Motor neuron (in vitro differentiated cells): ENCODE results near the gene PCDHGB5. TPM values are rescaled to one million over a fixed set of nuclear protein-coding genes. Genes with fewer than 3 reads are reported as not detected.
"Not testable (repeated sequence)": the region's sequence is repeated elsewhere in the genome, so short reads cannot be mapped to it uniquely, and the experiment has no call there.

Experiments used
- ATAC-seq, 8 experiments: fragments of 200-7000 bp; cut with Tn5 transposase; replicated peaks in 6 of 8; 2 replicates each; pipeline ENCODE4 v1.8.0; 2021; ENCODE audit warnings: mild to moderate bottlenecking in 8 of 8, moderate library complexity in 8 of 8
- H3K27ac ChIP-seq, 2 donors: fragments of 250-450 bp; sonication (Bioruptor Pico); 2 replicates each; pipeline ENCODE4 v1.9.0; 2021; ENCODE audit warnings: antibody characterized with exemption in 2 of 2, mild to moderate bottlenecking in 2 of 2, moderate library complexity in 1 of 2
- H3K4me1 ChIP-seq, 2 donors: fragments of 250-450 bp; sonication (Bioruptor Pico); replicated peaks in 1 of 2; 2 replicates each; pipeline ENCODE4 v1.6.1; 2021; ENCODE audit warnings: antibody characterized with exemption in 2 of 2, mild to moderate bottlenecking in 2 of 2, moderate library complexity in 1 of 2
- H3K4me3 ChIP-seq, 5 donors: fragments of 250-450 bp; sonication (Bioruptor Pico); 2 replicates each; pipeline ENCODE4 v1.9.0; 2021; ENCODE audit warnings: antibody characterized with exemption in 5 of 5, mild to moderate bottlenecking in 5 of 5, moderate library complexity in 4 of 5
- WGBS, 10 experiments: fragments of 450-650 bp; shearing (Covaris generic); methylation state at CpG; one replicate each; pipeline ENCODE4 v1.0.0; 2022; 5-methylcytosine and 5-hydroxymethylcytosine counted together
- in situ Hi-C, 9 experiments: fragments of 400-800 bp; cut with MboI; loops; one replicate each; pipeline ENCODE4 v1.15.0; 2021; ENCODE audit warnings: low sequenced_read_pairs in 9 of 9, low pct_unique_long_range_greater_than_20kb in 2 of 9; ENCODE audit not compliant: unreplicated experiment in 9 of 9
- total RNA-seq, 8 experiments: library from RNA; unstranded; fragments of 300-600 nt; gene quantifications; 2 replicates each; pipeline versions ENCODE4 v1.2.3 to v1.2.4, GENCODE V29; 2022

Gene PCDHGB5
- total RNA-seq: 10 to 100 TPM in 1 of 8 experiments, 1 to 10 TPM in 3, under 1 TPM in 4; 0.05 to 11.4 (median 0.83) TPM

DNA sequence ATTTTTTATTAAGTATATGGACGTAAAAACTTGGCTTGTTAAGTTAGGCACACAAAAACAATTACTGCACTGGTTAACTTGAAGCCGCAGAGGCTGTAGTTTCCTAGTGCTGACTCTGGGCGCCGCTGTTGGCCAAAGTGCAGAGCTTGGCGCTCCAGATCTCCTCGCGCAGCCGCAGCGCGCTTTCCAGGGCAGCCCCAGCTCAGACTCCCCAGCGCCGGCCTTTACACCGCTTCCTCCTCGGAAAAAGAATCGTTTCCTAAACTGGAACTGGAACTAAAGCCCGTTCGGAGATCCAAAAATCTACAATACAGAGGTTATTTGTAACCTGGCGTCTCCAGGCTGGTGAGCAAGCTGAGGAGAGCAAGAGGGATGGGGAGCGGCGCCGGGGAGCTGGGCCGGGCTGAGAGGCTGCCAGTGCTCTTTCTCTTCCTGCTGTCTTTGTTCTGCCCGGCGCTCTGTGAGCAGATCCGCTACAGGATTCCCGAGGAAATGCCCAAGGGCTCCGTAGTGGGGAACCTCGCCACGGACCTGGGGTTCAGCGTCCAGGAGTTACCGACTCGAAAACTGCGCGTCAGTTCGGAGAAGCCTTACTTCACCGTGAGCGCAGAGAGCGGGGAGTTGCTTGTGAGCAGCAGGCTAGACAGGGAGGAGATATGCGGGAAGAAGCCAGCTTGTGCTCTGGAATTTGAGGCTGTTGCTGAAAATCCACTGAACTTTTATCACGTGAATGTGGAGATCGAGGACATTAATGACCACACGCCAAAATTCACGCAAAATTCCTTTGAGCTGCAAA lies at the start of gene PCDHGB5:
PCDHGB5 (plus strand) TSS at position 192 of the 796 bp plus-strand sequence; CDS start at position 373, 181 bp downstream.
- H3K4me1 ChIP-seq, H3K27ac ChIP-seq, in situ Hi-C loops, H3K4me3 ChIP-seq: not testable (repeated sequence)
- ATAC-seq: peak in 4 of 8 experiments; percentile 30 to 95 (median 62)
- WGBS, 10 experiments: 0 to 88% (median 40%) methylated on average over 1 to 9 of the region's 43 CpGs; no CpG with 5 or more reads in 3 of the 10 experiments

DNA sequence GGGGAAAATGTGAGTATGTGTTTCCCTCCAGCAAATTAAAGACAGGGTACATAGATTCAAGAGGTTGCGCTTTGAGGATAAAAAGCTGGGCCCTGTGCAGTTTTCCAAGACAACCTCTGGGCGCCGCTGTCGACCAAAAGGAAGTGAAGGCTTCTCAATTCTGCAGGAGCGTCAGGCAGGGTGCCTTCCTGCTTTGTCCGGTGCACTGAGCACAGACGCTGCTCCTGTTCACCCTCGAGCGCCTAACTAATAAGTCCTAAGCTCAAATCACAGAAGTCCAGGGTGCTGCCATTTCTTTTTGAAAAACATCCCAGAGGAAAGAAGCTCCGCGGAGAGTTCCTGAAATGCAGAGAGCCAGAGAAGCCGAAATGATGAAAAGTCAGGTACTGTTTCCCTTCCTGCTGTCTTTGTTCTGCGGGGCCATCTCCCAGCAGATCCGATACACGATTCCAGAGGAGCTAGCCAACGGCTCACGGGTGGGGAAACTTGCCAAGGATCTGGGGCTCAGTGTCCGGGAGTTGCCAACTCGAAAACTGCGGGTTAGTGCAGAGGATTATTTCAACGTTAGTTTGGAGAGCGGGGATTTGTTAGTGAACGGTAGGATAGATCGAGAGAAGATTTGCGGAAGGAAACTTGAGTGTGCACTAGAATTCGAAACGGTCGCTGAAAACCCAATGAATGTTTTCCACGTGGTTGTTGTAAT lies 47.7 kb upstream of the PCDHGB5 start, which contains the start of gene PCDHGB1:
PCDHGB1 (plus strand) TSS at position 183 of the 703 bp plus-strand sequence; CDS start at position 345, 162 bp downstream.
- in situ Hi-C loops: no loop called here
- WGBS, 10 experiments: 20 to 95% (median 52%) methylated on average over 4 to 27 of the region's 29 CpGs; no CpG with 5 or more reads in 1 of the 10 experiments
- peak in 2 of 8 experiments; percentile 42 to 91 for ATAC-seq
- no peak within 1 kb of the TSS for H3K4me3 ChIP-seq
- no peaks in the 10 kb centered on the region for H3K4me1 ChIP-seq
- H3K27ac ChIP-seq: no peak within 1 kb of the TSS

DNA sequence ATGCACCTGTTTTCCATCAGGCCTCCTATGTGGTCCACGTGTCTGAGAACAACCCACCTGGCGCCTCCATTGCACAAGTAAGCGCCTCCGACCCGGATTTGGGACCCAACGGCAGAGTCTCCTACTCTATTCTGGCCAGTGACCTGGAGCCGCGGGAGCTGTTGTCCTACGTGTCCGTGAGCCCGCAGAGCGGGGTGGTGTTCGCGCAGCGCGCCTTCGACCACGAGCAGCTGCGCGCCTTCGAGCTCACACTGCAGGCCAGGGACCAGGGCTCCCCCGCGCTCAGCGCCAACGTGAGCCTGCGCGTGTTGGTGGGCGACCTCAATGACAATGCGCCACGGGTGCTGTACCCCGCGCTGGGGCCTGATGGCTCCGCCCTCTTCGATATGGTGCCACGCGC lies 46.2 kb upstream of the PCDHGB5 start:
- no peaks in the 10 kb centered on the region for H3K4me1 ChIP-seq
- H3K4me3 ChIP-seq: no peak overlapping the region
- no peak overlapping the region for H3K27ac ChIP-seq
- in situ Hi-C loops: no loop called here
- no peak for ATAC-seq
- 80 to 97% (median 93%) methylated on average over 1 to 10 of the region's 36 CpGs; no CpG with 5 or more reads in 7 of the 10 experiments for WGBS, 10 experiments

DNA sequence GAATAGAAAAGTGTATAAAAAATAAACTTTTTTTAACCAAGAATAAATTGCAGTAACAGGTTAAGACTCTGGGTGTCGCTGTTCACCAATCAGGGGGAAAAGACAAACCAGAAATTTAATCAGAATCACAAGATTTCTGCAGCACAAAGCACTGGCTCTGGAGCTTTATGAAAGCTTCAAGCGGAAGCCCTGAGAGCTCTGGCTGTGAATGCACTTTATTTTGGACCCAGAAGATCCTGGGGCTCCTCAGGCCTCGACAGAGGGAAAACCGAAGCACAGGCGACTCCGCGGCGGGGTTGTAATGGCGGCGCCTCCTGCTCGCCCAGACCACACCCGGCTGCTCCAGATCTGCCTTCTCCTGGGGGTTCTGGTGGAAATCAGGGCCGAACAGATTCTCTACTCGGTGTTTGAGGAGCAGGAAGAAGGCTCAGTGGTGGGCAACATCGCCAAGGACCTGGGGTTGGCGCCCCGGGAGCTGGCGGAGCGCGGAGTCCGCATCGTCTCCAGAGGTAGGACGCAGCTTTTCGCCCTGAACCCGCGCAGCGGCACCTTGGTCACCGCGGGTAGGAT lies 42.8 kb upstream of the PCDHGB5 start, which contains the start of gene PCDHGA4:
PCDHGA4 (plus strand) TSS at position 122 of the 570 bp plus-strand sequence; CDS start at position 209, 87 bp downstream.
- WGBS, 10 experiments: 0 to 90% (median 30%) methylated on average over 1 to 16 of the region's 29 CpGs; no CpG with 5 or more reads in 1 of the 10 experiments
- ATAC-seq: peak in 1 of 8 experiments; percentile 23
- no peak within 1 kb of the TSS for H3K4me3 ChIP-seq
- H3K4me1 ChIP-seq: no peaks in the 10 kb centered on the region
- in situ Hi-C loops: no loop called here
- H3K27ac ChIP-seq: no peak within 1 kb of the TSS

DNA sequence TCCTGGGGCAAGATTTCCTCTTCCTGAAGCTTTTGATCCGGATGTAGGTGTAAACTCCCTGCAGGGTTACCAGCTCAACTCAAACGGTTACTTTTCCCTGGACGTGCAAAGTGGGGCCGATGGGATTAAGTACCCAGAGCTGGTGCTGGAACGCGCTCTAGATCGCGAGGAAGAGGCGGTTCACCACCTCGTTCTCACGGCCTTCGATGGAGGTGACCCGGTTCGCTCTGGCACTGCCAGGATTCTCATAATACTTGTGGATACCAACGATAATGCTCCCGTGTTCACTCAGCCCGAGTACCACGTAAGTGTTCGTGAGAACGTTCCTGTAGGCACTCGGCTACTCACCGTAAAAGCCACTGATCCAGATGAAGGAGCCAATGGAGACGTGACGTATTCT lies 42.1 kb upstream of the PCDHGB5 start:
- no peak overlapping the region for H3K4me3 ChIP-seq
- in situ Hi-C loops: no loop called here
- no peaks in the 10 kb centered on the region for H3K4me1 ChIP-seq
- no peak for ATAC-seq
- 47 to 100% (median 87%) methylated on average over 1 to 18 of the region's 24 CpGs; no CpG with 5 or more reads in 3 of the 10 experiments for WGBS, 10 experiments
- no peak overlapping the region for H3K27ac ChIP-seq

DNA sequence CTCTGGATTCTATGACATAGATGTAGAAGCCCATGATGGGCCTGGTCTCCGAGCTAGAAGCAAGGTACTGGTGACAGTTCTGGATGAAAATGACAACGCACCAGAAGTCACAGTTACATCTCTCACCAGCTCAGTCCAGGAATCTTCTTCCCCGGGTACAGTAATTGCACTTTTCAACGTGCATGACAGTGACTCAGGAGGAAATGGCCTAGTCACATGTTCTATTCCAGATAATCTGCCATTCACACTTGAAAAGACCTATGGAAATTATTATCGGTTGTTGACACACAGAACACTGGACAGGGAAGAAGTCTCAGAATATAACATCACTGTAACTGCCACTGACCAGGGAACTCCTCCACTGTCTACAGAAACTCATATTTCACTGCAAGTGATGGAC lies 41.6 kb upstream of the PCDHGB5 start:
- Histone ChIP-seq H3K4me3 (no peak overlapping the region), H3K27ac (no peak overlapping the region), H3K4me1 (no peaks in the 10 kb centered on the region)
- in situ Hi-C loops: no loop called here
- no peak for ATAC-seq
- WGBS, 10 experiments: 34 to 92% (median 78%) methylated on average over 2 to 4 of the region's 5 CpGs; no CpG with 5 or more reads in 4 of the 10 experiments

DNA sequence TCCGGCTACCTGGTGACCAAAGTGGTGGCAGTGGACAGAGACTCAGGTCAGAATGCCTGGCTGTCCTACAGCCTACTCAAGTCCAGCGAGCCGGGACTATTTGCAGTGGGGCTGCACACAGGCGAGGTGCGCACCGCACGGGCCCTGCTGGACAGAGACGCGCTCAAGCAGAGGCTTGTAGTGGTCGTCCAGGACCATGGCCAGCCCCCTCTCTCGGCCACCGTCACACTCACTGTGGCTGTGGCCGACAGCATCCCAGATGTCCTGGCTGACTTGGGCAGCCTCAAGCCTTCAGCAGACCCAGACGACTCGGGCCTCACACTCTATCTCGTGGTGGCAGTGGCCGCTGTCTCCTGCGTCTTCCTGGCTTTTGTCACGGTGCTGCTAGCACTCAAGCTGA lies 40.8 kb upstream of the PCDHGB5 start:
- in situ Hi-C loops: no loop called here
- Histone ChIP-seq H3K4me1 (no peaks in the 10 kb centered on the region), H3K27ac (no peak overlapping the region), H3K4me3 (no peak overlapping the region)
- 51 to 90% methylated on average over 2 to 6 of the region's 19 CpGs; no CpG with 5 or more reads in 8 of the 10 experiments for WGBS, 10 experiments
- ATAC-seq: no peak

DNA sequence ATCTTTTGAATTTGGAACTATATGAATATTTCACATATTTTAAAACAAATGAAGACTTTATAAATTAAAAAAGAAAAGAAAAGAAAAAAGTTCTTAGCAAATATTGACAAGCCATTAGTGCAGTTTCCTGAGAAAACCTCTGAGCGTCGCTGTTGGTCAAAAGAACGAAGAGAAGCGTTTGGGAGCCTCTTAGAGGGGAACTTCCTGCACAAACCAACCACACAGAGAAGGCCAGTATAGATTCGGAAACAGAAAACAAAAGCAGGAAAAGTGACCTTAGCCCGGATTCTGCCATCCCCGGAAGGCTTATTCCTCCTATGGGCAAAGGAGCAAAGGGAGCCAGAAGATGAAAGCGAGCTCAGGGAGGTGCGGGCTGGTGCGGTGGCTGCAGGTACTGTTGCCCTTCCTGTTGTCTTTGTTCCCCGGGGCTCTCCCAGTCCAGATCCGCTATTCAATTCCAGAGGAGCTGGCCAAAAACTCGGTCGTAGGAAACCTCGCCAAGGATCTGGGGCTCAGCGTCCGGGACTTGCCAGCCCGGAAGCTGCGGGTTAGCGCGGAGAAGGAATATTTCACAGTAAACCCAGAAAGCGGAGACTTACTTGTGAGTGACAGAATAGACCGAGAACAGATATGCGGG lies 37.8 kb upstream of the PCDHGB5 start, which contains the start of gene PCDHGB2:
PCDHGB2 (plus strand) TSS at position 205 of the 637 bp plus-strand sequence; CDS start at position 347, 142 bp downstream.
- Histone ChIP-seq H3K4me1 (no peaks in the 10 kb centered on the region), H3K27ac (no peak within 1 kb of the TSS), H3K4me3 (no peak within 1 kb of the TSS)
- WGBS, 10 experiments: 3 to 92% (median 57%) methylated on average over 4 to 22 of the region's 24 CpGs
- in situ Hi-C loops: no loop called here
- no peak for ATAC-seq

DNA sequence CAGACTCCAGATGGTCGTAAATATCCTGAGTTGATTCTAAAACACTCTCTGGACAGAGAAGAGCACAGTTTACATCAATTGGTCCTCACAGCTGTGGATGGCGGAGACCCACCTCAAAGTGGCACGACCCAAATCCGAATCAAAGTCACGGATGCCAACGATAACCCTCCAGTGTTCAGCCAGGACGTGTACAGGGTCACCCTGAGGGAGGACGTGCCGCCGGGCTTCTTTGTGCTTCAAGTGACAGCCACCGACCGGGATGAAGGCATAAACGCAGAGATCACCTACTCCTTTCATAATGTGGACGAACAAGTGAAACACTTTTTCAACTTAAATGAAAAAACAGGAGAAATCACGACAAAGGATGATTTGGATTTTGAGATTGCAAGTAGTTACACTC lies 37.1 kb upstream of the PCDHGB5 start:
- no peak for ATAC-seq
- Histone ChIP-seq H3K4me3 (no peak overlapping the region), H3K27ac (no peak overlapping the region), H3K4me1 (no peaks in the 10 kb centered on the region)
- 0 to 95% (median 84%) methylated on average over 1 to 15 of the region's 15 CpGs for WGBS, 10 experiments
- in situ Hi-C loops: no loop called here

DNA sequence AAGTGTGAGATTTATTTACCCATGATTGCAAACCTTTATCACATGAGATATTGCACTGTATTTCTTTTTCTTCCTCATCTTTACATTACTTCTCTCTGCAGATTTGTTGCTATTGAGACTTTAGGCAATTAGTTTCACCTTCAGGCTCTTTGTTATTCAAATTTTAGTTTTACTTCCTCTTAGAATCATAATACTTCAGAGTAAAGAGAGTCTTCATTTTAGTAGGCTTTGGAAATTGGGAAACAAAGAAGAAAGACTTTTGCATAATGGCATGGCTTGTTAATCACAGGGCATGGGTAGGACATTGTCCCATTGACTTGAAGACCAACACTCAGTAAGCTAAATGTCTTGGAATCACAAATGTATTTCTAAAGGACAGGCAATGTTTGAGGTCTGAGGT lies 35.0 kb upstream of the PCDHGB5 start:
- in situ Hi-C loops: no loop called here

DNA sequence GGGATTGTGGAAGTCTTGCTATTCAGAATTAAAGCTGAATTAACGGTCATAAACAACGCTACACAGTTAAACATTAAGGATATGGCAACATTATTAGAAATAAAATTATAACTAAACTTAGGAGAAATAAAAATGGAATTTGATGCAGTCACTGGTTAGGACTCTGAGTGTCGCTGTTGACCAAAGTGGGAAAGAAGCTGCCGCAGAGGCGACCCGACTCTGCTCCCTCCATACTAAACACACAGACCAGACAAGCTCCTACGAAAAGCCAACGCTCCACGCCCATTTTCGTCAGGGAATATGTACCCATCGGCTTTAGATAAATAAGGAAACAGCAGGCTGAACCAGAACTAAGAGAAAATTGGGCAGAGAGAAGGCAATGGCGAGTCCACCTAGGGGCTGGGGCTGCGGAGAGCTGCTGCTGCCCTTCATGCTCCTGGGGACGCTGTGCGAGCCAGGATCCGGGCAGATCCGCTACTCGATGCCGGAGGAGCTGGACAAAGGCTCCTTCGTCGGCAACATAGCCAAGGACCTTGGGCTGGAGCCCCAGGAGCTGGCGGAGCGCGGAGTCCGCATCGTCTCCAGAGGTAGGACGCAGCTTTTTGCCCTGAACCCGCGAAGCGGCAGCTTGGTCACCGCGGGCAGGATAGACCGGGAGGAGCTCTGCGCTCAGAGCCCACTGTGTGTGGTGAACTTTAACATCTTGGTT lies 33.6 kb upstream of the PCDHGB5 start, which contains the start of gene PCDHGA5:
PCDHGA5 (plus strand) TSS at position 211 of the 709 bp plus-strand sequence; CDS start at position 380, 169 bp downstream.
- WGBS, 10 experiments: 0 to 95% (median 90%) methylated on average over 3 to 29 of the region's 34 CpGs
- H3K4me3 ChIP-seq: no peak within 1 kb of the TSS
- peak in 1 of 8 experiments; percentile 48 for ATAC-seq
- H3K27ac ChIP-seq: no peak within 1 kb of the TSS
- no peaks in the 10 kb centered on the region for H3K4me1 ChIP-seq
- in situ Hi-C loops: no loop called here

More for the DNA sequence above, 35.0 kb upstream of the PCDHGB5 start:
- H3K27ac ChIP-seq: no peak overlapping the region
- H3K4me3 ChIP-seq: no peak overlapping the region
- no peak for ATAC-seq
- no peaks in the 10 kb centered on the region for H3K4me1 ChIP-seq
